Neural progenitor cell (in vitro differentiated cells): ENCODE data around the gene ADGB. TPM values are rescaled to one million over a fixed set of nuclear protein-coding genes. Genes with fewer than 3 reads are reported as not detected.

Experiments used
- DNase-seq: peaks from one replicate; pipeline ENCODE4 v3.0.0-alpha.2; 2016; ENCODE audit warnings: low spot score
- H2AFZ ChIP-seq: fragments of 200-600 bp; sonication (generic); replicated peaks from 2 replicates; pipeline ENCODE4 v1.6.1; 2016; ENCODE audit warnings: antibody characterized with exemption
- H3F3A ChIP-seq: fragments of 200-600 bp; sonication (generic); 2 replicates; pipeline ENCODE4 v1.6.1; 2016; ENCODE audit warnings: antibody characterized with exemption, low read depth
- H3K27ac ChIP-seq: fragments of 200-600 bp; sonication (generic); 2 replicates; pipeline ENCODE4 v1.5.1; 2016; ENCODE audit warnings: mild to moderate bottlenecking
- H3K27me3 ChIP-seq: fragments of 200-600 bp; sonication (generic); 2 replicates; pipeline ENCODE4 v1.6.1; 2016; ENCODE audit warnings: mild to moderate bottlenecking, moderate library complexity
- H3K36me3 ChIP-seq: fragments of 200-600 bp; sonication (generic); 2 replicates; pipeline ENCODE4 v1.5.1; 2016
- H3K4me1 ChIP-seq: fragments of 200-600 bp; sonication (generic); 2 replicates; pipeline ENCODE4 v1.6.1; 2016; ENCODE audit warnings: mixed run types
- H3K4me2 ChIP-seq: fragments of 200-600 bp; sonication (generic); 2 replicates; pipeline ENCODE4 v1.6.1; 2016
- H3K4me3 ChIP-seq: fragments of 200-600 bp; sonication (generic); 2 replicates; pipeline ENCODE4 v1.5.1; 2016
- H3K79me2 ChIP-seq: fragments of 200-600 bp; sonication (generic); 2 replicates; pipeline ENCODE4 v1.6.1; 2016; ENCODE audit warnings: low read depth
- H3K9ac ChIP-seq: fragments of 200-600 bp; sonication (generic); 2 replicates; pipeline ENCODE4 v1.6.1; 2016
- H3K9me3 ChIP-seq: fragments of 200-600 bp; sonication (generic); 2 replicates; pipeline ENCODE4 v1.5.1; 2016; ENCODE audit warnings: low read depth
- H4K20me1 ChIP-seq: fragments of 200-600 bp; sonication (generic); 2 replicates; pipeline ENCODE4 v1.6.1; 2016; ENCODE audit warnings: low read depth
- H3K27ac Mint-ChIP-seq: 3 replicates; pipeline ENCODE4 v1.8.0; 2021; ENCODE audit warnings: mixed read lengths
- H3K27me3 Mint-ChIP-seq: 2 replicates; pipeline ENCODE4 v1.8.0; 2022; ENCODE audit warnings: low read depth, mild to moderate bottlenecking, inconsistent platforms, moderate library complexity, mixed read lengths; ENCODE audit not compliant: insufficient read depth
- H3K36me3 Mint-ChIP-seq: 3 replicates; pipeline ENCODE4 v1.8.0; 2021; ENCODE audit warnings: mixed read lengths
- H3K4me1 Mint-ChIP-seq: 3 replicates; pipeline ENCODE4 v1.8.0; 2021; ENCODE audit warnings: mixed read lengths
- H3K4me3 Mint-ChIP-seq: 3 replicates; pipeline ENCODE4 v1.8.0; 2021; ENCODE audit warnings: mild to moderate bottlenecking, moderate library complexity, mixed read lengths
- H3K9me3 Mint-ChIP-seq: 3 replicates; pipeline ENCODE4 v1.8.0; 2020; ENCODE audit warnings: mixed read lengths
- CTCF ChIP-seq: fragments of 200-600 bp; sonication (generic); IDR thresholded peaks from 2 replicates; pipeline ENCODE4 v1.5.1; 2017; ENCODE audit warnings: antibody characterized with exemption, mild to moderate bottlenecking
- EZH2 ChIP-seq: fragments of 200-600 bp; sonication (generic); IDR thresholded peaks from 2 replicates; pipeline ENCODE4 v1.6.1; 2017; ENCODE audit warnings: antibody characterized with exemption, mild to moderate bottlenecking, moderate library complexity
- EZH2phosphoT487 ChIP-seq: fragments of 200-600 bp; sonication (generic); IDR thresholded peaks from 2 replicates; pipeline ENCODE4 v1.6.1; 2017; ENCODE audit warnings: antibody characterized with exemption
- total RNA-seq: library from RNA; depleted of rRNA; stranded (reverse); fragments of >200 nt; gene quantifications from 2 replicates; pipeline ENCODE4 v1.2.3, GENCODE V29; 2015; ENCODE audit warnings: low replicate concordance

ADGB gene
- total RNA-seq, 1 donor from 2014 or later = not detected

- Histone ChIP-seq H3K27me3 (no peaks in the 10 kb centered on the region), H3K4me3 (no peak overlapping the region), H3F3A (no peaks in the 10 kb centered on the region), H3K4me1 (no peaks in the 10 kb centered on the region), H2AFZ (no peak overlapping the region), H3K36me3 (no peaks in the 10 kb centered on the region), H3K4me2 (no peak overlapping the region), H3K9me3 (no peaks in the 10 kb centered on the region), H3K27ac (no peak overlapping the region), H3K79me2 (no peaks in the 10 kb centered on the region), H4K20me1 (no peaks in the 10 kb centered on the region), H3K9ac (no peak overlapping the region)
- Mint-ChIP-seq H3K27ac (no peak overlapping the region), H3K36me3 (no peaks in the 10 kb centered on the region), H3K9me3 (no peaks in the 10 kb centered on the region), H3K27me3 (peaks cover 2% of the 10 kb centered on the region), H3K4me1 (peaks cover 3% of the 10 kb centered on the region), H3K4me3 (no peak overlapping the region)
- no peak for DNase-seq
- peak; percentile 14 for TF ChIP-seq CTCF
- no peak for TF ChIP-seq EZH2
These were observed 176.4 kb downstream of the ADGB start for GRCh38 chr6:146775220-146775619.

- no peak overlapping the region for H3K4me3 Mint-ChIP-seq
- H3K9ac ChIP-seq = no peak overlapping the region
- H3K9me3 ChIP-seq = no peaks in the 10 kb centered on the region
- H3K36me3 ChIP-seq = no peaks in the 10 kb centered on the region
- peaks cover under 1% of the 10 kb centered on the region for H3K27me3 Mint-ChIP-seq
- no peaks in the 10 kb centered on the region for H3K36me3 Mint-ChIP-seq
- H3K9me3 Mint-ChIP-seq = no peaks in the 10 kb centered on the region
- H3K4me3 ChIP-seq = no peak overlapping the region
- H3K79me2 ChIP-seq = no peaks in the 10 kb centered on the region
- no peak overlapping the region for H3K4me2 ChIP-seq
- TF ChIP-seq EZH2phosphoT487 (no peak), CTCF (no peak), EZH2 (no peak)
- no peak for DNase-seq
- no peak overlapping the region for H3K27ac ChIP-seq
- no peak overlapping the region for H2AFZ ChIP-seq
- H3F3A ChIP-seq = no peaks in the 10 kb centered on the region
- no peaks in the 10 kb centered on the region for H3K4me1 Mint-ChIP-seq
- no peaks in the 10 kb centered on the region for H3K27me3 ChIP-seq
- H4K20me1 ChIP-seq = no peaks in the 10 kb centered on the region
- no peak overlapping the region for H3K27ac Mint-ChIP-seq
- no peaks in the 10 kb centered on the region for H3K4me1 ChIP-seq
These were observed 183.1 kb downstream of the ADGB start for GRCh38 chr6:146781836-146782235.

- Histone ChIP-seq H3K4me3 (no peak overlapping the region), H3K79me2 (no peaks in the 10 kb centered on the region), H3K9me3 (no peaks in the 10 kb centered on the region), H3K9ac (no peak overlapping the region), H3K27me3 (no peaks in the 10 kb centered on the region), H2AFZ (peak overlapping the region; percentile 21), H3K4me2 (no peak overlapping the region), H3K4me1 (no peaks in the 10 kb centered on the region), H3F3A (no peaks in the 10 kb centered on the region), H3K27ac (no peak overlapping the region), H4K20me1 (no peaks in the 10 kb centered on the region), H3K36me3 (no peaks in the 10 kb centered on the region)
- Mint-ChIP-seq H3K27ac (no peak overlapping the region), H3K9me3 (no peaks in the 10 kb centered on the region), H3K4me3 (no peak overlapping the region), H3K4me1 (no peaks in the 10 kb centered on the region), H3K36me3 (no peaks in the 10 kb centered on the region), H3K27me3 (no peaks in the 10 kb centered on the region)
- peak; percentile 78 for DNase-seq
- TF ChIP-seq EZH2phosphoT487 (no peak), EZH2 (no peak), CTCF (peak; percentile 76)
These were observed 186.3 kb downstream of the ADGB start for GRCh38 chr6:146785001-146785585.
